Uterus (tissue), 4 donors: ENCODE results near the gene TMEM37. TPM values are rescaled to one million over a fixed set of nuclear protein-coding genes. Genes with fewer than 3 reads are reported as not detected.

Experiments
- DNase-seq, 2 donors: peaks; one replicate each; pipeline ENCODE4 v3.0.0-alpha.2; 2019 to 2020
- H3K27ac ChIP-seq, 2 donors: fragments of 200-600 bp; sonication (generic); 1 replicate in 1 of 2; 2 replicates in 1 of 2; pipeline ENCODE4 v1.5.1; 2016 to 2018
- H3K27me3 ChIP-seq, 2 donors: fragments of 200-600 bp; sonication (generic); one replicate each; pipeline ENCODE4 v1.5.1; 2018 to 2019; ENCODE audit warnings: control low read depth in 1 of 2
- H3K36me3 ChIP-seq, 2 donors: fragments of 200-600 bp; sonication (generic); one replicate each; pipeline ENCODE4 v1.5.1; 2019; ENCODE audit warnings: control low read depth in 1 of 2
- H3K4me1 ChIP-seq, 2 donors: fragments of 200-600 bp; sonication (generic); one replicate each; pipeline ENCODE4 v1.5.1; 2018 to 2019; ENCODE audit warnings: control low read depth in 1 of 2
- H3K4me3 ChIP-seq, 2 donors: fragments of 200-600 bp; sonication (generic); 1 replicate in 1 of 2; 2 replicates in 1 of 2; pipeline ENCODE4 v1.5.1; 2018 to 2019; ENCODE audit warnings: mild to moderate bottlenecking in 1 of 2
- H3K9me3 ChIP-seq, 2 donors: fragments of 200-600 bp; sonication (generic); one replicate each; pipeline ENCODE4 v1.5.1; 2019; ENCODE audit warnings: control low read depth in 1 of 2
- CTCF ChIP-seq, 4 experiments: fragments of 200-600 bp in 2 of 4; fragments of 450-650 bp in 2 of 4; sonication (generic) in 2 of 4; IDR thresholded peaks; one replicate each; pipeline ENCODE4 v1.5.1; 2016 to 2019; ENCODE audit warnings: antibody characterized with exemption in 4 of 4, mild to moderate bottlenecking in 2 of 4, moderate library complexity in 1 of 4
- POLR2A ChIP-seq, 2 donors: fragments of 450-650 bp; IDR thresholded peaks; one replicate each; pipeline ENCODE4 v1.6.1; 2016; ENCODE audit warnings: antibody characterized with exemption in 2 of 2, mild to moderate bottlenecking in 1 of 2, moderate library complexity in 1 of 2
- intact Hi-C: fragments of 100-400 bp; cut with DNase I; formaldehyde crosslinking; loops from one replicate; pipeline ENCODE4 v1.15.1; 2023; ENCODE audit warnings: low total_unique reads
- total RNA-seq, 4 donors: library from RNA; depleted of rRNA in 3 of 4; stranded (reverse); fragments of >200 nt in 3 of 4; gene quantifications; one replicate each; pipeline versions ENCODE4 v1.1.0 to v1.2.4, GENCODE V29; 2014 to 2023
- donor health status: DM: yes; HTN: yes; CAD: no.

The TMEM37 gene
- total RNA-seq, 4 donors from 2014 or later, result 1.2 to 5.4 (median 3.7) TPM; not detected in 1

DNA sequence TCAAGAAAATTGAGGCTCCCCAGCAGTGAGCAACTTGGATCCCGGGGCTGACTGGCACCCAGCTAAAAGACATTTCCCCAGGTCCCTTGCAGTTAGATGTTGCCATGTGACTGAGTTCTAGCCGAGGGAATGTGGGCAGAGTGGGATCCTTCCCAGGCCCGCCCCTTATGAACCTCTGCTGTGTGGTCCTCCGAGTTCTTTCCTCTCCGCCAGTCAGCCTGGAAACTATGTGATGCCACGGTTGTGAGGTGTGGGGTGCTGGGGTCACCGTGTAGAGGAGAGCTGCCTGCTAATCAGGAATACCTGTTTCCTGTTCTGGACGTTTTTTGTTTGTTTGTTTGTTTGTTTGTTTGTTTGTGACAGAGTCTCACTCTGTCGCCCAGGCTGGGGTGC is 45.5 kb downstream of the TMEM37 start:
- DNase-seq, result no peak
- intact Hi-C loops, result no loop called here
- no peak for TF ChIP-seq POLR2A (IDR thresholded peaks at IDR 0.05)
- TF ChIP-seq CTCF (IDR thresholded peaks at IDR 0.05), result no peak
- H3K27ac ChIP-seq, result no peak overlapping the region
- no peak overlapping the region for H3K4me3 ChIP-seq
- H3K27me3 ChIP-seq, result no peaks in the 10 kb centered on the region
- no peaks in the 10 kb centered on the region for H3K4me1 ChIP-seq
- no peaks in the 10 kb centered on the region for H3K36me3 ChIP-seq
- H3K9me3 ChIP-seq, result no peaks in the 10 kb centered on the region

- no peak for TF ChIP-seq POLR2A (IDR thresholded peaks at IDR 0.05)
- no peak for TF ChIP-seq CTCF (IDR thresholded peaks at IDR 0.05)
- intact Hi-C loops, result no loop called here
- Histone ChIP-seq H3K4me1 (no peaks in the 10 kb centered on the region), H3K27me3 (no peaks in the 10 kb centered on the region), H3K9me3 (no peaks in the 10 kb centered on the region), H3K27ac (no peak overlapping the region), H3K4me3 (no peak overlapping the region), H3K36me3 (no peaks in the 10 kb centered on the region)
- DNase-seq, result no peak
Observed at GRCh38 chr2:119478188-119478977, 46.7 kb downstream of the TMEM37 start.

DNA sequence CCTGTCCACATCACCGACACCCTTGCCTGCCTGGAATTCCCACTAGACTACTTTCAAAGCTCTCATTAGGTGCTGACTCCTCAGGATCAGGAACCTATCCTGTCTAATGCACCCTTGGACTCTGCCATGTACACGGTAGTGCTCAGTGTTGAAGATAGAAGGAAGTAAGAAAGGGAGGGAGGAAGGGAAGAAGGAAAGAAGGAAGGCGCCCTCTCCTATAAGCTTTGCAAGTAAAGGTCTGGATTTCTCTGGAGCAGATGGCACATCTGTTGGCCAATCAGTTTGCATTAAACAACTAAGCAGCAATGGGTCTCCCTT is 47.3 kb downstream of the TMEM37 start:
- intact Hi-C loops, result no loop called here
- no peaks in the 10 kb centered on the region for H3K27me3 ChIP-seq
- no peaks in the 10 kb centered on the region for H3K9me3 ChIP-seq
- H3K4me1 ChIP-seq, result no peaks in the 10 kb centered on the region
- H3K27ac ChIP-seq, result no peak overlapping the region
- H3K4me3 ChIP-seq, result no peak overlapping the region
- H3K36me3 ChIP-seq, result no peaks in the 10 kb centered on the region
- TF ChIP-seq POLR2A (IDR thresholded peaks at IDR 0.05), result no peak
- TF ChIP-seq CTCF (IDR thresholded peaks at IDR 0.05), result no peak
- DNase-seq, result no peak

DNA sequence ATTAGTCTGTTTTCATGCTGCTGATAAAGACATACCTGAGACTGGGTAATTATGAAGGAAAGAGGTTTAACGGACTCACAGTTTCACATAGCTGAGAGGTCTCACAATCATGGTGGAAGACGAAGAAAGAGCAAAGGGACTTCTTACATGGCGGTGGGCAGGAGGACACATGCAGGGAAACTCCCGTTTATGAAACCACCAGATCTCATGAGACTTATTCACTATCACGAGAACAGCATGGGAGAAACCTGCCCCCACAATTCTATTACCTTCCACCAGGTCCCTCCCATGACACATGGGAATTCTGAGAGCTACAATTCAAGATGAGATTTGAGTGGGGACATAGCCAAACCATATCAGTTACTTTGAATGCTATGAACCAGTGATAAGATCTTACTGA is 48.5 kb downstream of the TMEM37 start:
- Histone ChIP-seq H3K27me3 (no peaks in the 10 kb centered on the region), H3K4me3 (no peak overlapping the region), H3K27ac (no peak overlapping the region), H3K4me1 (no peaks in the 10 kb centered on the region), H3K36me3 (no peaks in the 10 kb centered on the region), H3K9me3 (no peaks in the 10 kb centered on the region)
- intact Hi-C loops, result no loop called here
- no peak for DNase-seq
- TF ChIP-seq CTCF (IDR thresholded peaks at IDR 0.05), result no peak
- no peak for TF ChIP-seq POLR2A (IDR thresholded peaks at IDR 0.05)

DNA sequence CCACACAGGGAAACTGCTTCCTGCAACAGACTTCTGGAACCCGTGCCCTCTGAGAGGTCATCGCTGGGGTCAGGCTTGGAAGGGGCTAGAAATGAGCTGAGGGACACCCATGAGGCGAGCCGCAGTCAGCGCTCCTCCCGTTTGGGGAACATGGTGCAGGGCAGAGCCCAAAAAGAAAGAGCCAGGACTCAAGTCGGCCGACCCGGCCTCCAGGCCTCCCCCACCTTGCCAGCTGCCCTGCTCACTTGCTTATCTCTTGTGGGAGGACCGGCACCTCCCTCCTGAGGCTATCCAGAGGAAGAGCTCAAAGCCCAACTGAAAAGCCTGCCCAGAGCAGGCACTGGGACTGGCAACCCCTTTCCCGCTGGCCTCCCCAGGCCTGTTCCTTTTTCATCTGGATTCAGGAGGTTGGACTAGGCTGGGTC is 49.1 kb downstream of the TMEM37 start:
- no peak overlapping the region for H3K27ac ChIP-seq
- H3K4me1 ChIP-seq, result no peaks in the 10 kb centered on the region
- no peak for DNase-seq
- intact Hi-C loops, result no loop called here
- H3K36me3 ChIP-seq, result no peaks in the 10 kb centered on the region
- no peaks in the 10 kb centered on the region for H3K27me3 ChIP-seq
- H3K9me3 ChIP-seq, result no peaks in the 10 kb centered on the region
- no peak overlapping the region for H3K4me3 ChIP-seq
- no peak for TF ChIP-seq POLR2A (IDR thresholded peaks at IDR 0.05)
- TF ChIP-seq CTCF (IDR thresholded peaks at IDR 0.05), result no peak
